NCI-H2196 (cell line): ENCODE measurements around the gene ROBO1.
"Not testable (repeated sequence)": the region's sequence is repeated elsewhere in the genome, so short reads cannot be mapped to it uniquely, and the experiment has no call there.

Experiments
- DNase-seq: peaks from one replicate; lab custom pipeline; 2025; ENCODE audit not compliant: unreplicated experiment; lab: John Stamatoyannopoulos, UW

The ROBO1 gene

GRCh38 chr3:79317551-79318518, 450.0 kb downstream of the ROBO1 start:
- DNase-seq: no peak

- no peak for DNase-seq
These were observed 452.8 kb downstream of the ROBO1 start for GRCh38 chr3:79314962-79315361.

GRCh38 chr3:79314544-79314943, 453.3 kb downstream of the ROBO1 start:
- no peak for DNase-seq

GRCh38 chr3:79310016-79310415, 457.8 kb downstream of the ROBO1 start:
- DNase-seq: no peak

GRCh38 chr3:79306934-79307570, 460.7 kb downstream of the ROBO1 start:
- no peak for DNase-seq

- not testable (repeated sequence) for DNase-seq
These were observed 467.7 kb downstream of the ROBO1 start for GRCh38 chr3:79299949-79300635.

- DNase-seq: no peak
These were observed 470.4 kb downstream of the ROBO1 start for GRCh38 chr3:79297245-79297960.

GRCh38 chr3:79286882-79287281, 480.9 kb downstream of the ROBO1 start:
- DNase-seq: no peak

GRCh38 chr3:79285871-79286270, 481.9 kb downstream of the ROBO1 start:
- DNase-seq: no peak

GRCh38 chr3:79285380-79285779, 482.4 kb downstream of the ROBO1 start:
- no peak for DNase-seq

GRCh38 chr3:79284781-79285180, 483.0 kb downstream of the ROBO1 start:
- DNase-seq: no peak

- no peak for DNase-seq
These were observed 489.1 kb downstream of the ROBO1 start for GRCh38 chr3:79278681-79279080.

GRCh38 chr3:79268422-79268821, 499.4 kb downstream of the ROBO1 start:
- no peak for DNase-seq

- no peak for DNase-seq
These were observed 502.9 kb downstream of the ROBO1 start for GRCh38 chr3:79264892-79265291.

- DNase-seq: no peak
These were observed 504.4 kb downstream of the ROBO1 start for GRCh38 chr3:79263423-79263822.

- no peak for DNase-seq
These were observed 509.3 kb downstream of the ROBO1 start for GRCh38 chr3:79258479-79258878.

- no peak for DNase-seq
These were observed 510.0 kb downstream of the ROBO1 start for GRCh38 chr3:79257791-79258190.

- no peak for DNase-seq
These were observed 512.1 kb downstream of the ROBO1 start for GRCh38 chr3:79255702-79256101.

GRCh38 chr3:79255292-79255691, 512.5 kb downstream of the ROBO1 start:
- no peak for DNase-seq

GRCh38 chr3:79253704-79254103, 514.1 kb downstream of the ROBO1 start:
- no peak for DNase-seq

GRCh38 chr3:79253271-79253670, 514.5 kb downstream of the ROBO1 start:
- no peak for DNase-seq
